AG20443 (cell line): ENCODE data around the gene MCTP2.

Source experiments
- DNase-seq: peaks from one replicate; pipeline ENCODE4 v3.0.0; 2012; ENCODE audit warnings: low spot score, mixed read lengths

Gene MCTP2

DNA sequence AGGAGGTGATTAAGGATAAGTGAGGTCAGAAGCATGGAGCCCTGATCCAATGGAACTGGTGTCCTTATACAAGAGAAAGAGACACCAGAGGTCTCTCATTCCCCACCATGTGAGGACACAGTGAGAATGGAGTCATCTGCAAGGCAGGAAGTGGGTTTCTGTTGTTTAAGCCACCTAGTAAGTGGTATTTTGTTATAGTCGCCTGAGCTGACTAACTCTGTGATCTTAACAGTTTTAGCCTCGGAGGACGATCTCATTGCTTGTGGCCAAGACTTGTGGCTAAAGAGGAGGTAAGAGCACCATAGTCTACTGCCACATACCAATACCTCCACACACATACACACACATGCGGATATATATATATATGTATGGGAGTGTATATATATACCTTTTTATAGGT lies 73.8 kb downstream of the MCTP2 start:
- DNase-seq, result no peak

DNA sequence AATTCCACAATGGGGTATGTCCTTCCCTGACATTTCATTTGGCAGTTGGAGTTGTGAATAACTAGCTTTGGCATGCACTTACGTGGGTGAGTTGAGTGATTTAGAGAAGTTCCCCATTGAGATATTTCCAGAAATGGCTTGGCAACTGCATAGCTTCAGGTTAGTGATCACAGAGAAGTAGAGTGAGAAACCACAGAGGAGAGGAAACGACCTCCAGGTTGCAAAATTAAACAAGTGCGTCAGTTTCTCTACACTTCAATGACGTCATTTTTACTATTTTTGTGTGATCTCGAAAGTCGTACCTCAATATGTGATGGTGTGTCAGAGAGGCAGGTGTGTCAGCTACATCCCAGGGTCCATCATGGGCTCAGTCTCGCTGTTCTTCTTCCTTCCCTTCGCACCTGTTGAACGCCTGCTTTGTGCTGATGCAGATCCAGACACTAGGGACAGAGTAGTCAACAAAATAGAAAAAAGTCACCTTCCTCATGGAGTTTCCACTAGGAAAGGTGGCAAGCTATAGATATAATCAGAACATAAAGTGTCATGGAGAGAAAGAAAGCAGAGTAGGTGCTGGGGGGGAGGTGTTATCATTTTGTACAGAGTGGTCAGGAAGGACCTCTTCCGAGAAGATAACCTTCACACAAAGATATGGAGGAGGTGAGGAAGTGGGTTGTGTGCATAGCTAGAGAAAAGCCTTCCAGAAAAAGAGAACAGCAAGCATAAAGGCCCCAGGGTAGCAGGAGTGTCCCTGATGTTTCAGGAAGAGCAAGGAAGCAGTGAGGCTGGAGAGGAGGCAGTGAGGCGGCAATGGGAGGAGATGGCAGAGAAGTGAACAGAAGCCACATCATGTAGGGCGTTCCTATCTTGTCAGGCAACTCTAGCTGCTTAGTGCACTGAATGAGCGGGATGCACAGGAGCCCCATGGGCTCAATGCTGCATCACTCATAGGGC lies 75.6 kb downstream of the MCTP2 start:
- no peak for DNase-seq

DNA sequence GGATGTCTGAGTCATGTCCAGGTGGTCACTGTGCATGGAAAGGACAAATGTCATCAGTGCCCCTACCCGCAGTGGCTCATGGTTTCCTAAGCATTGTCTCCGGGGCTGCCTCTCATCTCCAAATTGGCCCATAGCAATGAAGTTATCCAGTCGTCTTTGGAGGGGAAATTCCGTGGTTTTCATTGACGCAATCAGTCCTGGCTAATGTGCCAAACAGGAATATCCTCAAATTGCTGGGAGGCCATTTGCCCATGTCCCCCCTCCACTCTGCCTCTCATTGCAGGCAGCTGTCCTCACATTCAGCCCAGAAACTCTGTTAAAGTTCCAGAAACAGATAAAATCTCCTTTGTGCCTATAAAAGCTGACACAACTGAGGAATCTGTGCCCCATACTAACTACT lies 81.6 kb downstream of the MCTP2 start:
- DNase-seq, result peak; percentile 14

DNA sequence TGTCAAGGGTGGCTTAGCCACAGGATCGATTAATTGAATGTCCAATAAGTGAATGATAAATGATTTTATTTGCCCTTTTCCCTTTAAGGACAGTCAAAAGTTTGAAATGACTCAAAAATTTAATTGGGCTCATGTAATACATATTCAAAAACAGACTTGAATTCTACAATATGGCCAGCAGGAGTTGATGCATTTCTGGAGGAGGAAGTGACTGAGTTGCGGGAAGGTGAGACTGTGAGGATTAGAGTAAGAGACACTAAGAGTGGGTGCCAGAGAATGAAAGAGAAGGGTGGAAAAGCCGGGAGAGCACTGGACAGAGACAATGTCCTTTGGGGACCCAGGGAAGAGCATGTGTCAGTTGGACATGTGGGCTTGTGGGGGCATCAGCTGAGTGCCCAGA lies 83.3 kb downstream of the MCTP2 start:
- DNase-seq, result no peak

DNA sequence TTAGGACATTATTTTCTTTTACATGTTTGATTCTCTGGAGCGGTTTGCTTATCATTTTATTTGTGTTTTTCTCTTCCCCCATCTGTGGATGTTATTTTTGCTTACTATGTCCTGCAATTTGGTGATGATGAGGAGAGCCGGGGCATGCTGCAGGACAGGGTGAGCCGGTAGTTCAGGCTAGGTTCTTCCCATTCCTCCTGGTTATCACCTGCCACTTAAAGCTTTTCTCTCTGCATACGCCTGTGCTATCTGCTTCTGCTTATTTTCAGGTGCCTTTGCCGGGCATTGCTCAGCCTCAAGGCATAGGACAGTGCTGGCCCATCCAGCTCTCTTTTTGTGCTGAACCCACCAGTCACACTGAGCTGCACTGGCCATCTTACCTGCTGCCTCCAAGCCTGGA lies 85.8 kb downstream of the MCTP2 start:
- no peak for DNase-seq

DNA sequence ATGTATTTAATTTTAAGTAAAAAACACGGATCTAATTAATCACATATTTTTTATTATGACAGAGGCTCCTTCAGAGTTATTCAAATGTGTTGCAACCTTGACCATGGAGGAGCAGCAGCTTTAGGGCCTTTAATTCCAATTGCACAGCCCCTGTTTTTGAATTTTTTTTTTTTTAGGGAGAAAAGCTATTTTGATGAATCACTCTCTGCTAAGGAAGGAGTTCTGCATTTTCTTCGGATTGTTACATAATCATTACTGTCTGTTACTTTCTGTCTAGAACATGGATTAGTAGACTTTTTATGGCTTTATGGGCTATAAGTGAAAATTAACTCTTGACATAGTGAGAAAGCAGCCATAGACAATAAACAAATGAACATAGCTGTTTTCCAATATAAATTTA lies 90.8 kb downstream of the MCTP2 start:
- DNase-seq, result peak; percentile 40

DNA sequence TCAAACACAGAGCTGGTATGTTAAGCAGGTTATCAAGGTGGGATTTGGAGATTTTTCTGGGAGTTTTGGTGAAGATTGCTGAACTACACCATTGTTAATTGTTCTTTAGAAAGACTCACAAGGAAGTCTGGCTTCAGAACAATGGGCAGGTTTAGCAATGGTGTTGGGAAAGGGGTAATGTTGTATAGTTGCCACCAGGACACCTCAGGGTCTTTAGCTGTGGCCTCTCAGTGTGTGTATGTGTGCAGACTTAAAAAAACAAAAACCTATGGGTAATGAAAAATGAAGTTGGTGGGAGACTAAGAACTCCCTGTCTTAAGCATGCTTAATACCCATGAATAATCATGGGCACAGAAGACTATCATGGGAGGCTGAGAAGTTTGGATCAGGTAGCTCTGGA lies 91.7 kb downstream of the MCTP2 start:
- no peak for DNase-seq

DNA sequence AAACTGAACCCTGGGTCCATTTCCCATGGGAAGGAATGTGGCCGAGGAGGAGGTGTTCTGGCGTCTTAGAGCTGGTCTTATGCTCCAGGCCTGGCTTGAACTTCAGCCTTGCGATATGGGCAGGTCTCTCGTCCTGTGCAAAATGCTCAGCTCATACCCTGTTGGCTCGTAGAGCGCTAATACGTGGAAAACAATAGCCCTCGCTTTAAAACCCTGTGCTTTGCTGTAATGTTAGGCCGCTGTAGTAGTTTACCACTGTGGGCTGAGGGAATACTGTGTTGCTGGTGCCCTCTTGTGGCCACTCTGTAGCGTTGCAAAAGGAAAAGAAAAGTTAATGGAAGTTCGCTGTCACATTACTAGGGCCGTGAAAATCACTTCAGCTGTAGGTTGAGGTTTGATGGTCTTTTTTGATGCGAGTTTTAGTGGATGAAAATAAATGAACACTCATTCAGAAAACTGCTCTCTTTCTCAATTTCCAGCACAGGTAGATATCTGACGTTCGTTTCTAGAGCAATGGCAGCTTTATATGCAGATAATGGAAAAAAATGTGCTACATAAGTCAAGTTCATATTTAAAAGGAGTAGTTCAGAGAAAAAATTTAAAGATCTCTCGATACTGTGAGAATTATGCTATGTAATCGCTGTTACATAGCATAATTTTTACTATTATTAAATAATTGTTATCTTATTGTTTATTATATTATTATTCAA lies 92.9 kb downstream of the MCTP2 start:
- DNase-seq, result peak; percentile 73

DNA sequence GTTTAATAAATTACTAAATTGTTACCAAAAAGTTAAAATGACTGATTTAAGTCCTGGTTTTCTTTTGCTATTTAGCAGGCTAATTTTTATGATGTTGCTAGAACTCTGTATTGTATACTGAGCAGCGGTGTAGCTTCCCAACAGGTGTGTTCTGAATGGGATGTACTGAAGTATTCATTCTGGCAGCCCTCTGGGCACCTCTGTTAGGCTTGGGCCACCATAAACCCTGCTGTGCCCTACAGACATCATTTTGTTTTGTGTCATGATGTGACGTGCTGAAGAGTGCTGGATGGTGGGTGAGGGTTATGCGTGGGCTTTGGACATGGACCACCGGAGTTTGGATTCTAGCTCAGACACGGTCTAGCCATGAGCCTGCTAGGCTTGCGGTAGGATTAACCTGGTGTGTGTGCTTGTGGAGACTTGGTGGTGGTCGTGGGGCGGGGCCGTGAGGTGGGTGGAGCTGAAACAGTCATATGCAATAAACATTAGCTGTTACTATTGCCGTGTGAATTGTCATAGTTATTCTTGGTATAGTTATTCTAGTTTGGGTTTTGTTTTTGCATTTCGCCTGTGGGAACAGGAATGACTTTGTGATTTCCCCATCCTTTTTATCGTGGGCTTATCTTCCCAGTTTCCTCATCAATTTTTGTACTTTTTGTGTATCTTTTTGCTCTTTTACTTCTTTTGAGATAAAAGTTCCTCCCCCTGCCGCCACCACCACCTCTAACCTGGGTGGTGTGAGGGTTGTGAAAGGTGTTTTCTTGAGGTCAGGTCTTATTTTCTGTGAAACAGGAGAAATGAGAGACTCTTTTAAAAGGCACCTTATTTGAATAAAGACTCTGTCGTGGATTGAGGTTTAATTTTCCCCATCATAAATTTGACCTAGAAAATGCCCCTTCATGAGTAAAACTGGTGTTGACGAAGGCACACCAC lies 93.7 kb downstream of the MCTP2 start:
- DNase-seq, result no peak

DNA sequence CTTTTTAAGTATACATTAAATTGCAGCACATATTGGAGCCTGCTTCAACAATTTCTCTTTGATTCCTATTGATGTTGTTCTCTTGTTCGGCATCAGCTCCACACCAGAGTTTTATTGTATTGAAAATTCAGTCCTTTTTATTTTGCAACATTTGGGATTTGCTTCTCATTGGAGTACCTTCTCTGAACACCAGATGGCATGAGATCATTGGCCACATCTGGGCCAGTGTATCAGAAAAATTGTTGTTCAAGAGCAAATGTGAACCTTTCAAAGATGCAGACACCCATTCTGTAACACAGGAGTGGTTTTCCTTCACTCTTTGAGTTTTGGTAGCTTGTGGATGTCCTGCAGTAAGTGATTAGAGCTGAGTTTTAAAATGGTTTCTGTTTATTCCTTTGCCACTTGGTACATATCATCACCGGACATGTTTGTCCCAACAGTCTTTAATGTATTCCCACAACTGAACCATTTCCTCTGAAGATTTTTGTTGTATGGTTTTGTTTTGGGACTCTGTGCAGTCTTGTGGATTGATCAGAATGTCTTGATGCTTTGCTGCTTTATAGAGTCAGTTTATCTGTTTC lies 96.1 kb downstream of the MCTP2 start:
- DNase-seq, result peak; percentile 62

DNA sequence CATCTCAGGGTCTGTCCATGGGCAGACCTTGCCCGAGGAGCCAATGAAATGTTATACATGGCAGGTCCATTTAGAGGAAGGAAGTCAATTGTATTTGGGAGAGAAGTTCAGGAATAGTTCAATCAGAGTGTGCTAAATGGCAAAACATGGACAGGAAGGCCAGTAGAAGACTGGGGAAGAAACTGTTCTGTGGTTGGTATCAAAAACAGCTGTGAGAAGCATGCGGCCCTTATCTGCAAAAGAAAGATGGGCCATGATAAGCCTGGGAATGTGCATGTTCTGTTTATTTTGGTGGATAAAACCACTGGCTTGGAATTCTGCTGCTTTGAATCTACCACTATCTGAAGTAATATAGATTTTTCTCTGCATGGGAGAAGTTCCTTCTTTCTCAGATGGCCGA lies 100.4 kb downstream of the MCTP2 start:
- no peak for DNase-seq

DNA sequence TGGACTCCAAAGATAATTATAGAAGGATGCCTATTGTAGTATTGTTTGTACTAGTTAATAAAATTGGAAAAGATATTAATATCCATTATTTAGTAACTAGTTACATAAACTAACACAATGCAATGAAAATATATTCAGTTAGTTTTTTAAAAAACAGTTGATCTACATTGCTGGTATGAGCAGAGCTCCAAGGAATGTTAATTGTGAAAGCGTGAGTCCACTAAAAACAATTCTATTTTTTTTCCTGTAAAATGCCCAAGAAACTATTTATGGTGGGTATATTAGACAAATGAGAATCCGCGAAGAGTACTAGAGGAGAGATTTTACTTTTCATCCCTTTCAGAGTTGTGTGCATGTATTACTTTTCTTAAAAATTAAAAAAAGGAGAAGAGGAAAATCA lies 104.3 kb downstream of the MCTP2 start:
- DNase-seq, result peak; percentile 30

DNA sequence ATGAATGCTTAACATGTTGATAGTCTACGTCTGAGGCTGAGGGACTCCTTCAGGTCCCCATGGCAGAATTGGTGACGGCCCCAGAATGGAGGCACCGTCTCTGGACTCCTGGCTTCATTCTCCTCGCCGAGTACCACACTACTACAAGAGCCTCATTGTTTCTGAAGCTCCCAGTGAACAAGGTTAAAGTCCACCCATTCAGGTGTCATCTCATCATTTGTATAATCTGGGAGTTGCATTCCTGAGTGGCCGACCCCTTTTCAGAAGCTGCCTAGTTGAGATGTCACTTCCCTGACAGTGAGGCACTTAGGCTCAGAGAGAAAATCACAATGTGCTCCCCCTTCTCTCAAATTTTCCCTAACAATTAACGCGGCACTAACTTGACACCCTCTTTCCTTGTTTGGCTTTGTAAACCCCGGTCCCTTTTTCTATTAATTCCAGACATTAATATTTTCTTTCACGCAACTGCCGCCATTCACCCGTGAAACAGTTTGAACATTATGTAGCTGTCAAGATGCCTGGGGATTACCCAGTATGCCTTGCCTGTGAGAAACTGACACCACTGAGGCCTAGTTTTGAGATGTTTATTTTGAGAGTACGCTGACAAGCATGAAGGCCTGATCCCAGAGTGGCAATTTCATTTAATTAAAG lies 105.6 kb downstream of the MCTP2 start:
- no peak for DNase-seq

DNA sequence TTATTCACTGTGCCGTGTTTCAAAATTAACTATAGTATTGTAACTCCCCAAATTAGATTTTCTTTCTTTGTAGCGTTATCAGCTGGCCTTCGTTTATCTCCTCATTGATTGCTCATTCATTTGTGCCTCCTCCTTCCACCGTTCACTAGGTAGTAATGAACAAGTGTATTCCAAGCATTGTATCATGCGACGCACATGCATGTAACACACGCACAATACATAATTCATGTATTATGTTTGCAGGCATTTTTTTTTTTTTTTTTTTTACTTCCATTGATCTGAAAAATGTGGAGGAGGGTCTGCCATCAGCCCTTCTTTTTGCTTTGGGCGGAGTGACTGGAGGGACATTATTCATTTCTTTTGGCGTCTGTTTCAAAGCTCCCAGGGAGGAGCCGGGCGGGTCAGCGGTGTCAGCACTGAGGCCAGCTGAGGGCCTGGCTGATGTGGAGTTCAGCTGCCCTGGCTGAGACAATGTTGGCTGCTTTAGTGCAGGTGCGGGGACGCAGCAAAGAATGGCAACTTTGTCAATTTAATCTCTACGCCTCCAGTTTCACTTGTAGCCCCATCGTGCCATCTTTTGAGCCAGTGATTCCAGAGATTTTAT lies 107.0 kb downstream of the MCTP2 start:
- no peak for DNase-seq

DNA sequence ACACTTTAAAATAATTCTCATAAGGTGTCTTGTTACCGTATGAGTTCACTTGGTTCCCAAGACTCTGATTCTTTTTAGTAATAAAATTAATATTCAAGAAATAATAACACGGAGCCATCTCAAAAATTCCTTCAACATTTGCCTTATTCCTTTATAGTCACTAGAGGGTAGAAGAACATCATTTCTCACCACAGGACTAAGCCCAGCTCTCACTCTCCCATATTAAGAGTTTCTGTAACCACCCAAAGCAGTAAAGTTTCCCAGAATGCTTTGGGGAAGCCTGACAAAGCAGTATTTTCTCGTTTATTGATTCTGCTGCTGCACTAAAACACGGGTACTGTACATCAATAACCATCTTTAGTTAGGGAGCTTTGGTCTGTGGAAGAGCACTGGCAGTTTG lies 114.9 kb downstream of the MCTP2 start:
- DNase-seq, result no peak

DNA sequence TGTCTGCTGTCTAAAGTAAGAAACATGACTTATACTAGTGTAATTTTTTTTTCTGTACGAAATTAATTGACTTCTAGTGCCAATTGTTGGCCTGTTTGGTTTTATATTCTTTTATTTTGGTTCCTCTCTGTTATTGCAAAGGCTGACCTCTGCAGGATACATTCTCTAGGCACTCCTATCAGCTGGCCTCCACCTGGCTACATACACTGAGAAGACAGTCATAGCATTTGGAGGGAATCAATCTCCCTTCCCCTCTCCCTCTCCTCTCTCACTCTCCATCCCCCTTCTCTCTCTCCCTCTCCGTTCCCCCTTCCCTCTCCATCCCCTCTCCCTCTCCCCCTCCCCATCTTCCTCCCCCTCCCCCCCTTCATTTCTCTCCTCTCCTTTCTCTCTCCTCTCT lies 116.7 kb downstream of the MCTP2 start:
- no peak for DNase-seq

DNA sequence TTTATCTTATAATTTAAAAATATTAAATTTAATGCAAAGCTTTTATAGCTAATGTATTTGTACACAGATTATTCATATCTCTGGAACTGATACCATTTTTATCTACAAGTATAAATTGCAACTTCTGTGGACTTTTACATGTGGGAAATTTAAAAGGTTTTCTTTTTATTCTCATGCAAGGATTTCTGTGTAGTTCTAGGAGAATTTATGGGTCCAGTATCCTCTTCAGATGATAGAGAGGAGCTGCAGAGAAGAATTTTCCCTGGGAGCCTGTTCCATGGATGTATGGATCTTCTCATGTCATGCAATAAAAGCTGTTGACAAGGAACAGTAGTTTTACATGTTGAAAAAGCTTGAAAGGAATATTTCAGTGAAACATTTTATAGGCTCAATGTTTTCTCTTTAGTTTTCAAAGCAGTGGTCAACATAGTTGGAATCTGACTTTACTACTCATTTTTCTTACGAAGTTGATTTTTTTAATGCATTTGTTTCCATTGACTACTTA lies 119.7 kb downstream of the MCTP2 start:
- no peak for DNase-seq

DNA sequence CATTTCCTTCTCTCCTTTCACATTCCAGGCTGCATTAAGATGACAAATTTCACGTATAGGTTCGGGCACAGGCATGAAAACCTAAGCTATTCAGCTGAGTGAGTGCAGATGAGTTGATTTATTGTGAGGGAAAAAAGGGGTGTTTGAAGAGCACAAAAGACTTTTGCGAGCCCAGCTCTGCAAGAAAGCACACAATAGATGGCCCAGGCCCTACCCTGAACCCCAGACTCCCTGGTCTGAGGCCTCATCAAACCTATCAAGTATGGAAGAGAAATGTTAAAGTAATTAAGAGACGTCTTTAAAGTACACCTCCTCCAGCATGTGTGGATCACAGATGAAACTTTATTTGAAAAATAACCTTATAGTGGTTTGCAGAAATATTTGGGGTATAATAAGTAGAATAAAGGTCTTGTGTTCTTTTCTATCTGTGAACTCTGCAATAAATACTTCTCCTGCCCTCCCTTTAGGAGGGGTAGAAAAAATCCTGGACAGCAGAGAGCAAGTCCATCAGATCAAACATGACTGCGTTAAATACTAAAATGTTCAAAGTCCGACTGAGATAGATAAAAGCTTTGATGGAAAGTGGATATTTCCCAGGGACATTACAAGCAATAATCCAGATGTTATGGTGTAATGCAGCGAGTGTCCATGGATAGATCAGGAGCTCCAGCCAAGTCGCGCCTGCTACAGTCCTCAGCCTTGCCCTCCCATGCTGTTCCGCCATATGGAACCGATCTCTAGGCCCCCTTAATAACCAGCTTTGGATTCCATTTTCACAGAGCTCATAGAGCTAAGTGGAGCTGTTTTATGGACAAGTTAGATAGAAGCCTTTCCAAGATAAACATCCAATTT lies 121.5 kb downstream of the MCTP2 start:
- DNase-seq, result no peak

DNA sequence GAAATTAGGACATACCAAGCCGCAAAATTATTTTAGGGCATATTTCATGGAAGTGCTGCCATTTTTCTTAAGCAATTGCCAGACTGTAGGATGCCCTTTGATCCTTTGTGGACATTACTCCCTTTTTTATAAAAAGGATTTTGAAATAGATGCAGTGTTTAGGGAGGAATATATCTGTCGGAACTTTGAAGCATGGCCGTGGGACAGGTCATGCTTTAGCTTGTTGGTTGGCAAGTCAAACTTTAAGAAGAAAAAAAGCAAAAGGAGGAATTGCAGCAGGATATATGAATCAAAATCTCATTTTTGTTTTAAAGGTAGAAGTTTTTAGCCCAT lies 122.1 kb downstream of the MCTP2 start:
- no peak for DNase-seq

DNA sequence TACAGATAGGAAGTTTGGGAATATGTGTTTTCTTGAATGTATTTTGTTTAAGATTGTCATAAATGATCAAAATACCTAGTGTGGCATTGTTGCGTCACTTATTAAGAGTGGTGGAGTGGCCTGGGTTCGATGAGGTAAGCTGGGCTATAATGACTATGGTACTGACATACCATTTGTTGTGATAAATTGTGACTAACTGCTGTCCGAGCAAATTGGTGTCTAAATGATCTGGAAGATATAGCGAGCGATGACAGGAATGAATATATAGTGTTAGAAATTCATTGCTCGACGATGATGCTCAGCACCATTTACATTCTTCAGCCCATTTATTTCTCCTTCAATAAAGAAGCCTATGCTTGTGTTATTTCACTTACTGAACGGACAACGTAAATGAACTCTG lies 123.3 kb downstream of the MCTP2 start:
- DNase-seq, result no peak
